Parathyroid adenoma (tissue), 2 donors: Measurements from ENCODE around the gene TAF7.
"Not testable (repeated sequence)": the region's sequence is repeated elsewhere in the genome, so short reads cannot be mapped to it uniquely, and the experiment has no call there.

Experiments
- H2AFZ ChIP-seq: fragments of 300-600 bp; sonication (generic); one replicate; pipeline ENCODE4 v1.7.0; 2017; ENCODE audit warnings: antibody characterized with exemption, mild to moderate bottlenecking
- H3K27ac ChIP-seq: fragments of 300-600 bp; sonication (generic); one replicate; pipeline ENCODE4 v1.7.0; 2017
- H3K27me3 ChIP-seq: fragments of 300-600 bp; sonication (generic); one replicate; pipeline ENCODE4 v1.7.0; 2017; ENCODE audit warnings: low read length; ENCODE audit not compliant: control insufficient read depth, insufficient read depth
- H3K36me3 ChIP-seq: fragments of 300-600 bp; sonication (generic); one replicate; pipeline ENCODE4 v1.7.0; 2017; ENCODE audit warnings: low read length; ENCODE audit not compliant: control insufficient read depth, insufficient read depth
- H3K4me1 ChIP-seq: fragments of 300-600 bp; sonication (generic); one replicate; pipeline ENCODE4 v1.7.0; 2017; ENCODE audit warnings: control low read depth
- H3K4me2 ChIP-seq: fragments of 300-600 bp; sonication (generic); one replicate; pipeline ENCODE4 v1.7.0; 2017; ENCODE audit warnings: low read length
- H3K4me3 ChIP-seq: fragments of 300-600 bp; sonication (generic); one replicate; pipeline ENCODE4 v1.7.0; 2017; ENCODE audit warnings: low read depth, low read length
- H3K79me2 ChIP-seq: fragments of 300-600 bp; sonication (generic); one replicate; pipeline ENCODE4 v1.7.0; 2017; ENCODE audit warnings: control low read depth
- H3K9ac ChIP-seq: fragments of 300-600 bp; sonication (generic); one replicate; pipeline ENCODE4 v1.7.0; 2017; ENCODE audit warnings: mild to moderate bottlenecking
- H3K9me3 ChIP-seq: fragments of 300-600 bp; sonication (generic); one replicate; pipeline ENCODE4 v1.7.0; 2017; ENCODE audit warnings: low read length; ENCODE audit not compliant: control insufficient read depth
- TF ChIP-seq, protein P1 (sequence below): fragments of 300-600 bp; sonication (generic); IDR thresholded peaks from one replicate; pipeline ENCODE4 v1.7.0; 2017; ENCODE audit warnings: antibody characterized with exemption, mild to moderate bottlenecking
- donor health status: primary hyperparathyroidism.

TAF7 gene

DNA sequence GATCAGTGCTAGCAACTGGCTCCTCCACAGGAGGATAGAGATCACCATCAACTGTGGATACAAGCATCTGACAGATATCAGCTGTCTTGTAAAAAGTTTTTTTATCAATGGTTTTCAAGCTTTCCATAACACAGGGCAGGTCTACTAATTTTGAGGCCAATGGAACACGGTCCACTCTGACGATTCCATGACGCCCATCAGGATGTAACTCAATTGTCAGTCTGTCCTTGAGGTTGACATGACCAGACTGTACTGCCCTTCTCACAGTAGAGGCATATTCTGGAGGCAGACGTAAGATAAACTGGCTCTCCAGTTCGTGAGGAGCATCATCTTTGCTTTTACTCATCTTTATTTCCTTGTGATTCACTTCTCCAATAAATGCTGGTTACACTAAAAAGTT lies 885 bp downstream of the TAF7 start:
- Histone ChIP-seq H3K9me3 (peaks cover 30% of the 10 kb centered on the region), H3K27ac (peak overlapping the region; percentile 96)

DNA sequence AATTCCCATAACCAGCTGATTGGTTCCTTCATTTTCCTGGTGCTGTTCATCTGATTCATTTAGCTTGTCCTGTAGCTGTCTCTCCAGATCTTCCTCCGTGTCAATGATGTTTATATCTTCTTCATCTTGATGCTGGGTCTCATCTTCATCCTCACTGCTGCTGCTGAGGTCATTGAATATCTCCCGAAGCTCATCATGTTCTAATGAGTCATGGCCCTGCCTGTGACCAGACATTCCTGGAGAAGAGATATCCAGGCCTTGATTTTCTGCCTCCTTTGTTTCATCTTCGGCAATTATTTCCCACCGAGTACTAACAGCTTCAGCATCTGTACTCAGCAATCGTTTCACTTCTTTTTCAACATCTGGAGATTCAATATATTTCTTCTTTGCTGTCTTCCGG lies 1.4 kb downstream of the TAF7 start:
- TF ChIP-seq, protein P1, sequence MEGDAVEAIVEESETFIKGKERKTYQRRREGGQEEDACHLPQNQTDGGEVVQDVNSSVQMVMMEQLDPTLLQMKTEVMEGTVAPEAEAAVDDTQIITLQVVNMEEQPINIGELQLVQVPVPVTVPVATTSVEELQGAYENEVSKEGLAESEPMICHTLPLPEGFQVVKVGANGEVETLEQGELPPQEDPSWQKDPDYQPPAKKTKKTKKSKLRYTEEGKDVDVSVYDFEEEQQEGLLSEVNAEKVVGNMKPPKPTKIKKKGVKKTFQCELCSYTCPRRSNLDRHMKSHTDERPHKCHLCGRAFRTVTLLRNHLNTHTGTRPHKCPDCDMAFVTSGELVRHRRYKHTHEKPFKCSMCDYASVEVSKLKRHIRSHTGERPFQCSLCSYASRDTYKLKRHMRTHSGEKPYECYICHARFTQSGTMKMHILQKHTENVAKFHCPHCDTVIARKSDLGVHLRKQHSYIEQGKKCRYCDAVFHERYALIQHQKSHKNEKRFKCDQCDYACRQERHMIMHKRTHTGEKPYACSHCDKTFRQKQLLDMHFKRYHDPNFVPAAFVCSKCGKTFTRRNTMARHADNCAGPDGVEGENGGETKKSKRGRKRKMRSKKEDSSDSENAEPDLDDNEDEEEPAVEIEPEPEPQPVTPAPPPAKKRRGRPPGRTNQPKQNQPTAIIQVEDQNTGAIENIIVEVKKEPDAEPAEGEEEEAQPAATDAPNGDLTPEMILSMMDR, result no peak
- Histone ChIP-seq H3K4me1 (peaks cover 5% of the 10 kb centered on the region), H3K79me2 (peaks cover 13% of the 10 kb centered on the region), H3K27ac (no peak overlapping the region), H3K4me3 (no peak overlapping the region), H3K36me3 (peaks cover 41% of the 10 kb centered on the region), H3K27me3 (no peaks in the 10 kb centered on the region), H3K9me3 (peaks cover 30% of the 10 kb centered on the region), H2AFZ (no peak overlapping the region), H3K9ac (no peak overlapping the region), H3K4me2 (no peak overlapping the region)

More for the DNA sequence above, 885 bp downstream of the TAF7 start:
- Histone ChIP-seq H3K4me2 (peak overlapping the region; percentile 96), H3K4me1 (peaks cover 5% of the 10 kb centered on the region), H2AFZ (no peak overlapping the region), H3K79me2 (peaks cover 13% of the 10 kb centered on the region), H3K27me3 (no peaks in the 10 kb centered on the region), H3K4me3 (peak overlapping the region; percentile 97), H3K9ac (no peak overlapping the region), H3K36me3 (peaks cover 41% of the 10 kb centered on the region)
- TF ChIP-seq, protein P1, result no peak

DNA sequence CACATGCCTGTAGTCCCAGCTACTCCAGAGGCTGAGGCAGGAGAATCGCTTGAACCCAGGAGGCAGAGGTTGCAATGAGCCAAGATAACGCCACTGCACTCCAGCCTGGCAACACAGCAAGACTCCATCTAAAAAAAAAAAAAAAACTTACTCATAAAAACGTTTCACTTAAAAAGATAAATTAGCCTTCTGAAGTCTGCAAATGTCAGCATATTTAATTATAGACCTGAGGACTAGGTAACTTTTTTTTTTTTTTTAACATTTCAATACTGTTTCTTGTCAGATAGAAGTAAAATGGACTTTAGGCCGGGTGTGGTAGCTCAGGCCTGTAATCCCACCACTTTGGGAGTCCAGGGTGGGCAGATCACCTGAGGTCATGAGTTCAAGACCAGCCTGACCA lies 3.6 kb downstream of the TAF7 start:
- H3K9ac ChIP-seq, H2AFZ ChIP-seq, H3K4me1 ChIP-seq, H3K4me3 ChIP-seq, H3K27ac ChIP-seq, H3K27me3 ChIP-seq, H3K4me2 ChIP-seq: not testable (repeated sequence)
- peaks cover 13% of the 10 kb centered on the region for H3K79me2 ChIP-seq
- H3K9me3 ChIP-seq, result peaks cover 33% of the 10 kb centered on the region
- H3K36me3 ChIP-seq, result peaks cover 41% of the 10 kb centered on the region

DNA sequence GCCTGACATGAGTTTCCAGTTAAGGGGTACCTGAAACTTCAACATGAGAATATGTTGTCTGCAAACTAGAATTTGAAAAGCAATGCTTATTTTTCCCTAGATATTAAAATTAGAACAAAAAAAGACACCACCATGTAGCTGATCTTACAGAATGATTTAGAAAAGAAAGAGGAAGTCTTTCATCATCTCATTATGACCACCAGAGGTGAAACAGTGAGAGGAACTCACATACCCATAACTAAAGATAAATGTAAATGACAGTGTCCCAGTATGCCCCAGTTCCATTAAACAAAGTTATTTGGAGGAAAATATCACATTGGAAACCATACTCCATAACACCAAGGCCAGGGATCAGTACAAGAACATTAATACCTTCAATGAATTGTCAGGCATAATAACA lies 6.9 kb downstream of the TAF7 start:
- H3K9ac ChIP-seq, result no peak overlapping the region
- H3K9me3 ChIP-seq, result peaks cover 14% of the 10 kb centered on the region
- H2AFZ ChIP-seq, result no peak overlapping the region
- no peaks in the 10 kb centered on the region for H3K4me1 ChIP-seq
- no peak overlapping the region for H3K4me2 ChIP-seq
- no peaks in the 10 kb centered on the region for H3K27me3 ChIP-seq
- H3K27ac ChIP-seq, result no peak overlapping the region
- peaks cover 21% of the 10 kb centered on the region for H3K36me3 ChIP-seq
- H3K4me3 ChIP-seq, result no peak overlapping the region
- H3K79me2 ChIP-seq, result peaks cover 2% of the 10 kb centered on the region
- TF ChIP-seq, protein P1, result no peak

DNA sequence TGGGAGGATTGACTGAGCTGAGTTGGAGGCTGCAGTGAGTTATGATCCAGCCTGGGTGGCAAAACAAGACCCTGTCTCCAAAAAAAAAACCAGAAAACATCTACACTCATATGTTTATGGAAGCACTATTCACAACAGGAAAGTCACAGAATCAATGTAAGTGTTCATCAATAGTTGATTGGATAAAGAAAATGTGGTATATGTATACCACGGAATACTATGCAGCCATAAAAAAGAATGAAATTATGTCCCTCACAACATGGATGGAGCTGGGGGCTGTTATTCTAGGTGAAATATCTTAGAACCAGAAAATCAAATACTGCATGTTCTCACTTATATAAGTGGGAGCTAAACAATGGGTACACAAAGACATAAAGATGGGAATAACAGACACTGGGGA lies 14.0 kb downstream of the TAF7 start:
- H3K27me3 ChIP-seq, result no peaks in the 10 kb centered on the region
- no peaks in the 10 kb centered on the region for H3K4me1 ChIP-seq
- H3K27ac ChIP-seq, result no peak overlapping the region
- H2AFZ ChIP-seq, result no peak overlapping the region
- H3K36me3 ChIP-seq, result no peaks in the 10 kb centered on the region
- no peak overlapping the region for H3K4me3 ChIP-seq
- H3K4me2 ChIP-seq, result no peak overlapping the region
- TF ChIP-seq, protein P1, result no peak
- H3K9ac ChIP-seq, result no peak overlapping the region
- no peaks in the 10 kb centered on the region for H3K79me2 ChIP-seq
- H3K9me3 ChIP-seq, result no peaks in the 10 kb centered on the region
